Measurements from ENCODE around the gene VTI1B. TPM values are rescaled to one million over a fixed set of nuclear protein-coding genes. Genes with fewer than 3 reads are reported as not detected.
"Not testable (repeated sequence)": the region's sequence is repeated elsewhere in the genome, so short reads cannot be mapped to it uniquely, and the experiment has no call there.

VTI1B gene
- 105 and 106 TPM in 2 replicates for total RNA-seq (2014; rRNA removed; shearing (Covaris generic); ENCODE audit: low replicate concordance)

DNA sequence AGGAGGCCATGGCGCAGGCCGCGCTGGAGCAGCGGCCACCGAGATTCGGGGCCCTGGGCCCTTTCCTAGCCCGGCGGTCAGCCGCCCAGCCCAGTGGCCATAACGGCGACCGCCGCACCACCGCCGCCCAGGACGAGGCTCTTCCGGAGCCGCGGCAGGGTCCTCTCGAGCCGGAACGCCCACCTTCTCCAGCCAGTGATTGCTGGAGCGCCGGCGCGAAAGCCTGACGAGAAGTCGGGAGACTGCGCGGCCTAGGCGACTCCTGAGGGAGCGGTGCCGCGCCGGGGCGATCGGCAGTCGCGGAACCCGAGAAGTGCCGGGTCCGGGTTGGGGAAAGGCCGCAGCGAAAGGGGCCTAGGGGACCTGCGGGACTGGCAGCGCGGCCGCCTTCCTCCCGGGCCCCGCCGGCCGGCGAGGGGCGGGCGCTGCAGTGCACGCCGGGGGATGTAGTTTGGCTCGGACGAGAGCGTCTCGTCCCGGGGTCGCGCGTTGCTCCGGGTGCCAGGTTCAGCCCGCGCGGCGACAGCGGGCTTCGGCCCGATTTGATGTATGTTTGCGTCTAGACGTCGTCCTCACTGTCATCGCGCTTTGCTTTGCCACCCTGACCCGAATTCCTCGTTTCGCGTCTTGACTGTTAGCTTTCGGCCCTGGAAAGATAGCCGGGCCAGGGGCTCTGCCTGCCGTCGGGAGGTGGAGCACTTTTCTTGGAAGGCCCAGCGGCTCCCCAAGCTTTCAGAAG lies at the start of gene VTI1B:
Gene VTI1B (minus strand): TSS at position 153 of the 739 bp plus-strand sequence. CDS start 143 bp downstream, at position 10.
- Histone ChIP-seq H4K20me1 (ENCODE audit: insufficient read depth, low read depth, low read length) (peaks cover 10% of the 10 kb centered on the region), H3K27me3 (ENCODE audit: low read length) (no peaks in the 10 kb centered on the region), H3K9me2 (replicated peaks; ENCODE audit: insufficient read depth, low read length) (no peaks in the 10 kb centered on the region), H3K9ac (ENCODE audit: low read length) (peak within 1 kb of the TSS; percentile 88), H3K79me2 (ENCODE audit: low read length) (peaks cover 56% of the 10 kb centered on the region), H3K4me2 (ENCODE audit: low read depth, low read length, poor library complexity, severe bottlenecking) (peak within 1 kb of the TSS; percentile 93), H3K27ac (ENCODE audit: low read length) (peak within 1 kb of the TSS; percentile 55), H2AFZ (ENCODE audit: low read length) (peak within 1 kb of the TSS; percentile 80; the same call in 1 of the 2 replicates), H3K36me3 (ENCODE audit: insufficient read depth, low read length) (peaks cover 18% of the 10 kb centered on the region; the same call in 1 of the 2 replicates), H3K4me1 (ENCODE audit: low read length) (peaks cover 50% of the 10 kb centered on the region), H3K4me3 (ENCODE audit: low read length) (peak within 1 kb of the TSS; percentile 75), H3K9me3 (ENCODE audit: low read length) (no peaks in the 10 kb centered on the region)
- DNase-seq = peak; percentile 94

DNA sequence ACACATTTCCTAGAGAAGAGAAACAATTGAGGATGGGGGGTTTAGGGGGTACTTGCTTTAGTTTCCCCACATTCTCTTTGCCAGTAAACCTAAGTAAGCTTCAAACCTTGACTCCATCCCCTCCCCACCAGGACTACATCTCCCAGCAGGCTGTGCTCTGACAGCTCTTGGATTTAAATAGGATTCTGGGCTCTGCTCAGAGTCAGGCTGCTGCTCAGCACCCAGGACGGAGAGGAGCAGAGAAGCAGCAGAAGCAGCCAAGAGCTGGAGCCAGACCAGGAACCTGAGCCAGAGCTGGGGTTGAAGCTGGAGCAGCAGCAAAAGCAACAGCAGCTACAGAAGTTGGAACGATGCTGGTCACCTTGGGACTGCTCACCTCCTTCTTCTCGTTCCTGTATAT lies 47.9 kb upstream of the VTI1B start:
- no peak overlapping the region for H3K9ac ChIP-seq (ENCODE audit: low read length)
- peaks cover 8% of the 10 kb centered on the region for H3K4me1 ChIP-seq (ENCODE audit: low read length)
- H3K36me3 ChIP-seq (ENCODE audit: insufficient read depth, low read length) = no peaks in the 10 kb centered on the region
- H3K4me3 ChIP-seq (ENCODE audit: low read length) = no peak overlapping the region
- DNase-seq = peak; percentile 46
- H3K79me2 ChIP-seq (ENCODE audit: low read length) = no peaks in the 10 kb centered on the region
- H3K9me2 ChIP-seq (replicated peaks; ENCODE audit: insufficient read depth, low read length) = no peaks in the 10 kb centered on the region
- H2AFZ ChIP-seq (ENCODE audit: low read length) = peak overlapping the region; percentile 2; the same call in 1 of the 2 replicates
- no peaks in the 10 kb centered on the region for H3K27me3 ChIP-seq (ENCODE audit: low read length)
- H3K4me2 ChIP-seq (ENCODE audit: low read depth, low read length, poor library complexity, severe bottlenecking) = peak overlapping the region; percentile 20
- no peaks in the 10 kb centered on the region for H3K9me3 ChIP-seq (ENCODE audit: low read length)
- H3K27ac ChIP-seq (ENCODE audit: low read length) = no peak overlapping the region
- no peaks in the 10 kb centered on the region for H4K20me1 ChIP-seq (ENCODE audit: insufficient read depth, low read depth, low read length)

GRCh38 chr14:67721875-67722274 lies 47.4 kb upstream of the VTI1B start:
- no peaks in the 10 kb centered on the region for H3K36me3 ChIP-seq (ENCODE audit: insufficient read depth, low read length)
- no peaks in the 10 kb centered on the region for H3K27me3 ChIP-seq (ENCODE audit: low read length)
- no peak overlapping the region for H3K9ac ChIP-seq (ENCODE audit: low read length)
- H3K4me3 ChIP-seq (ENCODE audit: low read length) = no peak overlapping the region
- no peaks in the 10 kb centered on the region for H4K20me1 ChIP-seq (ENCODE audit: insufficient read depth, low read depth, low read length)
- no peaks in the 10 kb centered on the region for H3K79me2 ChIP-seq (ENCODE audit: low read length)
- H3K9me2 ChIP-seq (replicated peaks; ENCODE audit: insufficient read depth, low read length) = no peaks in the 10 kb centered on the region
- no peaks in the 10 kb centered on the region for H3K9me3 ChIP-seq (ENCODE audit: low read length)
- no peak overlapping the region for H3K27ac ChIP-seq (ENCODE audit: low read length)
- H2AFZ ChIP-seq (ENCODE audit: low read length) = no peak overlapping the region
- H3K4me1 ChIP-seq (ENCODE audit: low read length) = peaks cover 8% of the 10 kb centered on the region
- no peak for DNase-seq
- peak overlapping the region; percentile 20 for H3K4me2 ChIP-seq (ENCODE audit: low read depth, low read length, poor library complexity, severe bottlenecking)

GRCh38 chr14:67719866-67720265 lies 45.4 kb upstream of the VTI1B start:
- DNase-seq = no peak
- H3K9ac ChIP-seq (ENCODE audit: low read length) = no peak overlapping the region
- H3K4me3 ChIP-seq (ENCODE audit: low read length) = no peak overlapping the region
- H4K20me1 ChIP-seq (ENCODE audit: insufficient read depth, low read depth, low read length) = no peaks in the 10 kb centered on the region
- H3K9me2 ChIP-seq (replicated peaks; ENCODE audit: insufficient read depth, low read length) = no peaks in the 10 kb centered on the region
- no peaks in the 10 kb centered on the region for H3K27me3 ChIP-seq (ENCODE audit: low read length)
- H3K79me2 ChIP-seq (ENCODE audit: low read length) = no peaks in the 10 kb centered on the region
- no peak overlapping the region for H3K27ac ChIP-seq (ENCODE audit: low read length)
- no peaks in the 10 kb centered on the region for H3K36me3 ChIP-seq (ENCODE audit: insufficient read depth, low read length)
- no peak overlapping the region for H2AFZ ChIP-seq (ENCODE audit: low read length)
- H3K4me1 ChIP-seq (ENCODE audit: low read length) = peaks cover 8% of the 10 kb centered on the region
- no peak overlapping the region for H3K4me2 ChIP-seq (ENCODE audit: low read depth, low read length, poor library complexity, severe bottlenecking)
- H3K9me3 ChIP-seq (ENCODE audit: low read length) = no peaks in the 10 kb centered on the region

- H3K4me1 ChIP-seq (ENCODE audit: low read length); DNase-seq; H3K79me2 ChIP-seq (ENCODE audit: low read length); H3K9me2 ChIP-seq (replicated peaks; ENCODE audit: insufficient read depth, low read length); H3K27ac ChIP-seq (ENCODE audit: low read length); H4K20me1 ChIP-seq (ENCODE audit: insufficient read depth, low read depth, low read length); H3K4me2 ChIP-seq (ENCODE audit: low read depth, low read length, poor library complexity, severe bottlenecking); H3K27me3 ChIP-seq (ENCODE audit: low read length); H2AFZ ChIP-seq (ENCODE audit: low read length); H3K4me3 ChIP-seq (ENCODE audit: low read length); H3K36me3 ChIP-seq (ENCODE audit: insufficient read depth, low read length); H3K9ac ChIP-seq (ENCODE audit: low read length); H3K9me3 ChIP-seq (ENCODE audit: low read length): not testable (repeated sequence)
Observed at GRCh38 chr14:67719385-67719784, 45.0 kb upstream of the VTI1B start.

GRCh38 chr14:67718265-67718664 lies 43.8 kb upstream of the VTI1B start:
- Histone ChIP-seq H3K9me3 (ENCODE audit: low read length) (no peaks in the 10 kb centered on the region), H3K4me2 (ENCODE audit: low read depth, low read length, poor library complexity, severe bottlenecking) (no peak overlapping the region), H3K36me3 (ENCODE audit: insufficient read depth, low read length) (no peaks in the 10 kb centered on the region), H3K9me2 (replicated peaks; ENCODE audit: insufficient read depth, low read length) (no peaks in the 10 kb centered on the region), H2AFZ (ENCODE audit: low read length) (no peak overlapping the region), H4K20me1 (ENCODE audit: insufficient read depth, low read depth, low read length) (no peaks in the 10 kb centered on the region), H3K4me1 (ENCODE audit: low read length) (peaks cover 8% of the 10 kb centered on the region), H3K27me3 (ENCODE audit: low read length) (no peaks in the 10 kb centered on the region), H3K9ac (ENCODE audit: low read length) (no peak overlapping the region), H3K79me2 (ENCODE audit: low read length) (no peaks in the 10 kb centered on the region), H3K27ac (ENCODE audit: low read length) (no peak overlapping the region), H3K4me3 (ENCODE audit: low read length) (no peak overlapping the region)
- DNase-seq = no peak

DNA sequence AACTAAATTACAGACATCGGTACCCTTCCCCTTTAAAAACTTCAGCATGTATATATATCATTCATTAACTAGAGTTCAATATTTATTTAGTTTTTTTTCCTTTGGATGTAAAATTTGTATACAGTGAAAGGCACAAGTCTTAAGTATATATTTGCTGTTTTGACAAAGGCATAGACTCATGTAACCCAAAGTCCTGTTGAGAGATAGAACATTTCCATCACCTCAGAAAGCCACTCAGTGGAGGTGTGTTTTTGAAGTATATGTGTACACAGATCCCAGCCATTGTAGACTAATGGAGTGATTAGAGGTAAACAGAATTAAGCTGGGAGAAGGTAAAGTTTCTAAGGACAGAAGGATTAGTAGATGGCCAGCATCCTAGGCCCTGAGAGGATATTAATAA lies 42.6 kb upstream of the VTI1B start:
- Histone ChIP-seq H2AFZ (ENCODE audit: low read length) (no peak overlapping the region), H3K4me3 (ENCODE audit: low read length) (no peak overlapping the region), H3K79me2 (ENCODE audit: low read length) (no peaks in the 10 kb centered on the region), H3K4me2 (ENCODE audit: low read depth, low read length, poor library complexity, severe bottlenecking) (no peak overlapping the region), H3K4me1 (ENCODE audit: low read length) (peaks cover 8% of the 10 kb centered on the region), H3K9me3 (ENCODE audit: low read length) (no peaks in the 10 kb centered on the region), H3K36me3 (ENCODE audit: insufficient read depth, low read length) (no peaks in the 10 kb centered on the region), H4K20me1 (ENCODE audit: insufficient read depth, low read depth, low read length) (no peaks in the 10 kb centered on the region), H3K27ac (ENCODE audit: low read length) (no peak overlapping the region), H3K9ac (ENCODE audit: low read length) (no peak overlapping the region), H3K27me3 (ENCODE audit: low read length) (no peaks in the 10 kb centered on the region), H3K9me2 (replicated peaks; ENCODE audit: insufficient read depth, low read length) (no peaks in the 10 kb centered on the region)
- DNase-seq = no peak

- Histone ChIP-seq H3K36me3 (ENCODE audit: insufficient read depth, low read length) (no peaks in the 10 kb centered on the region), H3K9ac (ENCODE audit: low read length) (no peak overlapping the region), H4K20me1 (ENCODE audit: insufficient read depth, low read depth, low read length) (no peaks in the 10 kb centered on the region), H3K79me2 (ENCODE audit: low read length) (no peaks in the 10 kb centered on the region), H3K27me3 (ENCODE audit: low read length) (no peaks in the 10 kb centered on the region), H3K4me3 (ENCODE audit: low read length) (no peak overlapping the region), H3K9me2 (replicated peaks; ENCODE audit: insufficient read depth, low read length) (no peaks in the 10 kb centered on the region), H3K4me1 (ENCODE audit: low read length) (no peaks in the 10 kb centered on the region), H3K27ac (ENCODE audit: low read length) (no peak overlapping the region), H3K9me3 (ENCODE audit: low read length) (peaks cover 10% of the 10 kb centered on the region), H2AFZ (ENCODE audit: low read length) (no peak overlapping the region), H3K4me2 (ENCODE audit: low read depth, low read length, poor library complexity, severe bottlenecking) (no peak overlapping the region)
- peak; percentile 58 for DNase-seq
Observed at GRCh38 chr14:67710209-67710608, 35.8 kb upstream of the VTI1B start.
